ENCODE measurements around the gene FAM24B.

The FAM24B gene

GRCh38 chr10:122828716-122829255 lies 50.6 kb downstream of the FAM24B start:
- Histone ChIP-seq H3K27me3 (ENCODE audit: control insufficient read depth in 1 of 2, insufficient read depth in 2 of 2, low read length in 2 of 2) (no peaks in the 10 kb centered on the region), H3K4me3 (ENCODE audit: low read depth in 1 of 2, low read length in 2 of 2) (no peak overlapping the region), H3K9me3 (ENCODE audit: control insufficient read depth in 1 of 2, low read length in 2 of 2) (no peaks in the 10 kb centered on the region), H3K4me1 (ENCODE audit: control insufficient read depth in 1 of 2, insufficient read depth in 2 of 2, low read length in 2 of 2) (no peaks in the 10 kb centered on the region), H3K9ac (ENCODE audit: low read depth in 1 of 2, low read length in 2 of 2) (no peak overlapping the region), H3K36me3 (ENCODE audit: control insufficient read depth in 1 of 2, insufficient read depth in 2 of 2, low read length in 2 of 2) (peaks cover 0 to 4% of the 10 kb centered on the region in 2 donors), H3K27ac (ENCODE audit: low read depth, low read length) (no peak overlapping the region)

- no peak overlapping the region for H3K9ac ChIP-seq (ENCODE audit: low read depth in 1 of 2, low read length in 2 of 2)
- H3K36me3 ChIP-seq (ENCODE audit: control insufficient read depth in 1 of 2, insufficient read depth in 2 of 2, low read length in 2 of 2), result peaks cover 0 to 4% of the 10 kb centered on the region in 2 donors
- H3K9me3 ChIP-seq (ENCODE audit: control insufficient read depth in 1 of 2, low read length in 2 of 2), result no peaks in the 10 kb centered on the region
- no peak overlapping the region for H3K4me3 ChIP-seq (ENCODE audit: low read depth in 1 of 2, low read length in 2 of 2)
- H3K4me1 ChIP-seq (ENCODE audit: control insufficient read depth in 1 of 2, insufficient read depth in 2 of 2, low read length in 2 of 2), result no peaks in the 10 kb centered on the region
- no peak overlapping the region for H3K27ac ChIP-seq (ENCODE audit: low read depth, low read length)
- H3K27me3 ChIP-seq (ENCODE audit: control insufficient read depth in 1 of 2, insufficient read depth in 2 of 2, low read length in 2 of 2), result peaks cover 0 to 9% of the 10 kb centered on the region in 2 donors
Observed at GRCh38 chr10:122827302-122827701, 52.1 kb downstream of the FAM24B start.

GRCh38 chr10:122822973-122823690 lies 56.2 kb downstream of the FAM24B start:
- H3K9me3 ChIP-seq (ENCODE audit: control insufficient read depth in 1 of 2, low read length in 2 of 2), result no peaks in the 10 kb centered on the region
- H3K4me3 ChIP-seq (ENCODE audit: low read depth in 1 of 2, low read length in 2 of 2), result no peak overlapping the region
- no peaks in the 10 kb centered on the region for H3K4me1 ChIP-seq (ENCODE audit: control insufficient read depth in 1 of 2, insufficient read depth in 2 of 2, low read length in 2 of 2)
- H3K27ac ChIP-seq (ENCODE audit: low read depth, low read length), result no peak overlapping the region
- H3K27me3 ChIP-seq (ENCODE audit: control insufficient read depth in 1 of 2, insufficient read depth in 2 of 2, low read length in 2 of 2), result peaks cover 14 to 21% of the 10 kb centered on the region in 2 donors
- H3K9ac ChIP-seq (ENCODE audit: low read depth in 1 of 2, low read length in 2 of 2), result no peak overlapping the region
- no peaks in the 10 kb centered on the region for H3K36me3 ChIP-seq (ENCODE audit: control insufficient read depth in 1 of 2, insufficient read depth in 2 of 2, low read length in 2 of 2)

- Histone ChIP-seq H3K4me1 (ENCODE audit: control insufficient read depth in 1 of 2, insufficient read depth in 2 of 2, low read length in 2 of 2) (no peaks in the 10 kb centered on the region), H3K9me3 (ENCODE audit: control insufficient read depth in 1 of 2, low read length in 2 of 2) (no peaks in the 10 kb centered on the region), H3K27me3 (ENCODE audit: control insufficient read depth in 1 of 2, insufficient read depth in 2 of 2, low read length in 2 of 2) (peaks cover 14 to 32% of the 10 kb centered on the region in 2 donors), H3K36me3 (ENCODE audit: control insufficient read depth in 1 of 2, insufficient read depth in 2 of 2, low read length in 2 of 2) (no peaks in the 10 kb centered on the region), H3K4me3 (ENCODE audit: low read depth in 1 of 2, low read length in 2 of 2) (no peak overlapping the region), H3K27ac (ENCODE audit: low read depth, low read length) (no peak overlapping the region), H3K9ac (ENCODE audit: low read depth in 1 of 2, low read length in 2 of 2) (no peak overlapping the region)
Observed at GRCh38 chr10:122821808-122822207, 57.6 kb downstream of the FAM24B start.

GRCh38 chr10:122815458-122815857 lies 63.9 kb downstream of the FAM24B start:
- Histone ChIP-seq H3K27me3 (ENCODE audit: control insufficient read depth in 1 of 2, insufficient read depth in 2 of 2, low read length in 2 of 2) (peaks cover 17 to 28% of the 10 kb centered on the region in 2 donors), H3K4me3 (ENCODE audit: low read depth in 1 of 2, low read length in 2 of 2) (no peak overlapping the region), H3K27ac (ENCODE audit: low read depth, low read length) (no peak overlapping the region), H3K9ac (ENCODE audit: low read depth in 1 of 2, low read length in 2 of 2) (no peak overlapping the region), H3K4me1 (ENCODE audit: control insufficient read depth in 1 of 2, insufficient read depth in 2 of 2, low read length in 2 of 2) (no peaks in the 10 kb centered on the region), H3K9me3 (ENCODE audit: control insufficient read depth in 1 of 2, low read length in 2 of 2) (no peaks in the 10 kb centered on the region), H3K36me3 (ENCODE audit: control insufficient read depth in 1 of 2, insufficient read depth in 2 of 2, low read length in 2 of 2) (no peaks in the 10 kb centered on the region)

GRCh38 chr10:122814493-122814892 lies 64.9 kb downstream of the FAM24B start:
- Histone ChIP-seq H3K4me1 (ENCODE audit: control insufficient read depth in 1 of 2, insufficient read depth in 2 of 2, low read length in 2 of 2) (no peaks in the 10 kb centered on the region), H3K4me3 (ENCODE audit: low read depth in 1 of 2, low read length in 2 of 2) (no peak overlapping the region), H3K27ac (ENCODE audit: low read depth, low read length) (no peak overlapping the region), H3K9ac (ENCODE audit: low read depth in 1 of 2, low read length in 2 of 2) (no peak overlapping the region), H3K9me3 (ENCODE audit: control insufficient read depth in 1 of 2, low read length in 2 of 2) (no peaks in the 10 kb centered on the region), H3K36me3 (ENCODE audit: control insufficient read depth in 1 of 2, insufficient read depth in 2 of 2, low read length in 2 of 2) (no peaks in the 10 kb centered on the region), H3K27me3 (ENCODE audit: control insufficient read depth in 1 of 2, insufficient read depth in 2 of 2, low read length in 2 of 2) (peaks cover 11 to 28% of the 10 kb centered on the region in 2 donors)

- Histone ChIP-seq H3K36me3 (ENCODE audit: control insufficient read depth in 1 of 2, insufficient read depth in 2 of 2, low read length in 2 of 2) (no peaks in the 10 kb centered on the region), H3K9ac (ENCODE audit: low read depth in 1 of 2, low read length in 2 of 2) (no peak overlapping the region), H3K27ac (ENCODE audit: low read depth, low read length) (no peak overlapping the region), H3K4me1 (ENCODE audit: control insufficient read depth in 1 of 2, insufficient read depth in 2 of 2, low read length in 2 of 2) (no peaks in the 10 kb centered on the region), H3K4me3 (ENCODE audit: low read depth in 1 of 2, low read length in 2 of 2) (no peak overlapping the region), H3K9me3 (ENCODE audit: control insufficient read depth in 1 of 2, low read length in 2 of 2) (no peaks in the 10 kb centered on the region), H3K27me3 (ENCODE audit: control insufficient read depth in 1 of 2, insufficient read depth in 2 of 2, low read length in 2 of 2) (peaks cover 3 to 12% of the 10 kb centered on the region in 2 donors)
Observed at GRCh38 chr10:122812751-122813150, 66.6 kb downstream of the FAM24B start.

- H3K36me3 ChIP-seq (ENCODE audit: control insufficient read depth in 1 of 2, insufficient read depth in 2 of 2, low read length in 2 of 2), result no peaks in the 10 kb centered on the region
- H3K27ac ChIP-seq (ENCODE audit: low read depth, low read length), result no peak overlapping the region
- no peaks in the 10 kb centered on the region for H3K27me3 ChIP-seq (ENCODE audit: control insufficient read depth in 1 of 2, insufficient read depth in 2 of 2, low read length in 2 of 2)
- no peaks in the 10 kb centered on the region for H3K4me1 ChIP-seq (ENCODE audit: control insufficient read depth in 1 of 2, insufficient read depth in 2 of 2, low read length in 2 of 2)
- no peaks in the 10 kb centered on the region for H3K9me3 ChIP-seq (ENCODE audit: control insufficient read depth in 1 of 2, low read length in 2 of 2)
- no peak overlapping the region for H3K9ac ChIP-seq (ENCODE audit: low read depth in 1 of 2, low read length in 2 of 2)
- no peak overlapping the region for H3K4me3 ChIP-seq (ENCODE audit: low read depth in 1 of 2, low read length in 2 of 2)
Observed at GRCh38 chr10:122802282-122802681, 77.1 kb downstream of the FAM24B start.
